KBM-7 (cell line): ENCODE measurements around the gene TMEM186.

ENCODE experiments used
- DNase-seq: peaks from one replicate; pipeline ENCODE4 v3.0.0-alpha.2; 2015
- in situ Hi-C: fragments of 300-500 bp; cut with MboI; formaldehyde crosslinking; loops from 2 replicates; pipeline ENCODE4 v1.14.3; 2020; ENCODE audit warnings: low sequenced_read_pairs, low pct_unique_long_range_greater_than_20kb, mixed read lengths

The TMEM186 gene

GRCh38 chr16:8782673-8783072 lies 14.8 kb downstream of the TMEM186 start:
- in situ Hi-C loops = loop anchor here (25.0 kb wide), 2 partner anchors 120 to 220 kb away; partner anchors contain the start of gene ABAT
- no peak for DNase-seq

- in situ Hi-C loops = loop anchor here (25.0 kb wide), 2 partner anchors 119 to 219 kb away; partner anchors contain the start of gene ABAT
- DNase-seq = no peak
Measured at GRCh38 chr16:8781797-8782196, 15.6 kb downstream of the TMEM186 start.

GRCh38 chr16:8777217-8777616 lies 20.2 kb downstream of the TMEM186 start:
- DNase-seq = no peak
- in situ Hi-C loops = loop anchor here (25.0 kb wide), 2 partner anchors 115 to 215 kb away; partner anchors contain the start of gene ABAT

- DNase-seq = no peak
- in situ Hi-C loops = loop anchor here (25.0 kb wide), 2 partner anchors 114 to 214 kb away; partner anchors contain the start of gene ABAT
Measured at GRCh38 chr16:8776129-8776584, 21.3 kb downstream of the TMEM186 start.

GRCh38 chr16:8775359-8775758 lies 22.1 kb downstream of the TMEM186 start:
- in situ Hi-C loops = loop anchor here (25.0 kb wide), 2 partner anchors 113 to 213 kb away; partner anchors contain the start of gene ABAT
- DNase-seq = no peak

GRCh38 chr16:8774208-8774607 lies 23.2 kb downstream of the TMEM186 start:
- DNase-seq = no peak
- in situ Hi-C loops = no loop called here

GRCh38 chr16:8773537-8773936 lies 23.9 kb downstream of the TMEM186 start:
- no peak for DNase-seq
- in situ Hi-C loops = no loop called here

- DNase-seq = no peak
- in situ Hi-C loops = no loop called here
Measured at GRCh38 chr16:8768692-8769091, 28.7 kb downstream of the TMEM186 start.

- no peak for DNase-seq
- in situ Hi-C loops = no loop called here
Measured at GRCh38 chr16:8768283-8768682, 29.2 kb downstream of the TMEM186 start.

GRCh38 chr16:8767176-8767575 lies 30.3 kb downstream of the TMEM186 start:
- DNase-seq = no peak
- in situ Hi-C loops = no loop called here

GRCh38 chr16:8764525-8765250 lies 32.8 kb downstream of the TMEM186 start:
- DNase-seq = no peak
- in situ Hi-C loops = no loop called here

GRCh38 chr16:8763899-8764298 lies 33.5 kb downstream of the TMEM186 start:
- in situ Hi-C loops = no loop called here
- no peak for DNase-seq

- in situ Hi-C loops = no loop called here
- no peak for DNase-seq
Measured at GRCh38 chr16:8763083-8763482, 34.4 kb downstream of the TMEM186 start.

- DNase-seq = no peak
- in situ Hi-C loops = no loop called here
Measured at GRCh38 chr16:8762254-8762653, 35.2 kb downstream of the TMEM186 start.

- DNase-seq = no peak
- in situ Hi-C loops = no loop called here
Measured at GRCh38 chr16:8761078-8761477, 36.4 kb downstream of the TMEM186 start.

GRCh38 chr16:8760021-8760420 lies 37.4 kb downstream of the TMEM186 start:
- in situ Hi-C loops = no loop called here
- DNase-seq = peak; percentile 29

GRCh38 chr16:8758022-8758421 lies 39.4 kb downstream of the TMEM186 start:
- DNase-seq = no peak
- in situ Hi-C loops = no loop called here

GRCh38 chr16:8756755-8757154 lies 40.7 kb downstream of the TMEM186 start:
- in situ Hi-C loops = no loop called here
- no peak for DNase-seq

- no peak for DNase-seq
- in situ Hi-C loops = no loop called here
Measured at GRCh38 chr16:8753416-8754054, 43.9 kb downstream of the TMEM186 start.

- in situ Hi-C loops = no loop called here
Measured at GRCh38 chr16:8752706-8753105, 44.7 kb downstream of the TMEM186 start.

More at GRCh38 chr16:8752706-8753105, 44.7 kb downstream of the TMEM186 start:
- DNase-seq = no peak
